GM12878 (cell line): Measurements from ENCODE around the gene SP8. TPM values are rescaled to one million over a fixed set of nuclear protein-coding genes. Genes with fewer than 3 reads are reported as not detected.

Experiments
- ATAC-seq: fragments of 200-7000 bp; cut with Tn5 transposase; 3 replicates; pipeline ENCODE4 v1.9.1; 2020; ENCODE audit warnings: mild to moderate bottlenecking, moderate library complexity
- BruUV-seq: library from RNA; stranded (reverse); fragments of 400-500 nt; replicated peaks from 2 replicates; lab custom pipeline; 2021; lab: Mats Ljungman, UMichigan
- CTCF ChIA-PET: fragments of 300-600 bp; sonication (Branson Sonifier 250); formaldehyde crosslinking; extraction: SDS; loops from one replicate; lab custom pipeline; 2021; ENCODE audit warnings: inconsistent platforms; lab: Yijun Ruan, JAX
- POLR2A ChIA-PET: fragments of 350-600 bp; formaldehyde crosslinking; extraction: SDS; loops from one replicate; lab custom pipeline; 2021; ENCODE audit warnings: inconsistent platforms; lab: Charles Lee
- RAD21 ChIA-PET: fragments of 300-600 bp; sonication (Branson Sonifier 250); formaldehyde crosslinking; loops from one replicate; lab custom pipeline; 2023; ENCODE audit warnings: antibody characterized with exemption; ENCODE audit not compliant: unreplicated experiment; lab: Charles Lee
- SMC1A ChIA-PET: fragments of 300-600 bp; sonication (Branson Sonifier 250); formaldehyde crosslinking; loops from one replicate; lab custom pipeline; 2023; ENCODE audit not compliant: unreplicated experiment, uncharacterized antibody; lab: Charles Lee
- DNase-seq: peaks from one replicate; pipeline ENCODE4 v3.0.0-alpha.2; 2011; ENCODE audit warnings: low read depth, low spot score
- FAIRE-seq: peaks from 3 replicates; lab custom pipeline; 2011; peaks lifted over from hg19 to GRCh38; lab: Jason Lieb, UNC
- H2AFZ ChIP-seq: 2 replicates; pipeline ENCODE4 v1.6.0; 2011; ENCODE audit warnings: low read depth, low read length, control low read depth; ENCODE audit not compliant: control insufficient read depth
- H3K27ac ChIP-seq: 2 replicates; pipeline ENCODE4 v1.5.1; 2011; ENCODE audit warnings: control low read depth; ENCODE audit not compliant: control insufficient read depth, insufficient read depth
- H3K27me3 ChIP-seq, 2 experiments: replicated peaks in 1 of 2; 2 replicates each; pipeline versions ENCODE4 v1.6.0 to v1.6.1; 2011; ENCODE audit warnings: low read length in 1 of 2; ENCODE audit not compliant: control insufficient read depth in 2 of 2, insufficient read depth in 2 of 2
- H3K36me3 ChIP-seq, 2 experiments: 2 replicates each; pipeline ENCODE4 v1.5.1; 2011; ENCODE audit warnings: low read length in 1 of 2; ENCODE audit not compliant: control insufficient read depth in 2 of 2, insufficient read depth in 2 of 2
- H3K4me1 ChIP-seq: 2 replicates; pipeline ENCODE4 v1.6.1; 2011; ENCODE audit warnings: mild to moderate bottlenecking, low read length, moderate library complexity, mixed read lengths; ENCODE audit not compliant: control insufficient read depth, insufficient read depth
- H3K4me2 ChIP-seq: 2 replicates; pipeline ENCODE4 v1.6.0; 2011; ENCODE audit warnings: control low read depth; ENCODE audit not compliant: control insufficient read depth, insufficient read depth
- H3K4me3 ChIP-seq: fragments of 200-600 bp; sonication (generic); 2 replicates; pipeline ENCODE4 v1.5.1; 2016
- H3K79me2 ChIP-seq: 2 replicates; pipeline ENCODE4 v1.6.0; 2011; ENCODE audit warnings: low read length; ENCODE audit not compliant: control insufficient read depth, insufficient read depth
- H3K9ac ChIP-seq: 2 replicates; pipeline ENCODE4 v1.8.0; 2011; ENCODE audit warnings: low read length, control low read depth, mixed read lengths; ENCODE audit not compliant: control insufficient read depth, insufficient read depth
- H3K9me3 ChIP-seq: replicated peaks from 3 replicates; pipeline ENCODE4 v1.5.1; 2011; ENCODE audit warnings: mild to moderate bottlenecking, low read length; ENCODE audit not compliant: control insufficient read depth, insufficient read depth
- H4K20me1 ChIP-seq: 2 replicates; pipeline ENCODE4 v1.6.0; 2011; ENCODE audit not compliant: control insufficient read depth, insufficient read depth
- ATF7 ChIP-seq: fragments of 450-650 bp; IDR thresholded peaks from 2 replicates; pipeline ENCODE4 v1.6.1; 2016; ENCODE audit warnings: low read depth, mild to moderate bottlenecking
- CEBPB ChIP-seq, 2 experiments: fragments of 150-350 bp in 1 of 2; IDR thresholded peaks; 2 replicates each; pipeline ENCODE4 v1.6.1; 2012 to 2014; ENCODE audit warnings: low read depth in 2 of 2, low read length in 2 of 2, borderline replicate concordance in 1 of 2, inconsistent platforms in 1 of 2
- CTCF ChIP-seq, 3 experiments: IDR thresholded peaks in 2 of 3; conservative IDR thresholded peaks in 1 of 3; 2 replicates each; pipeline ENCODE4 v1.5.1; 2011; ENCODE audit warnings: low read depth in 3 of 3, low read length in 3 of 3, mild to moderate bottlenecking in 3 of 3, control low read depth in 2 of 3, moderate library complexity in 2 of 3, inconsistent platforms in 1 of 3, mixed read lengths in 1 of 3; ENCODE audit not compliant: control insufficient read depth in 2 of 3, insufficient read depth in 1 of 3; ENCODE audit errors: extremely low read depth in 1 of 3
- E2F8 ChIP-seq: fragments of 450-650 bp; IDR thresholded peaks from 2 replicates; pipeline ENCODE4 v1.6.1; 2018; ENCODE audit warnings: mild to moderate bottlenecking, low read depth, moderate library complexity; ENCODE audit not compliant: partially characterized antibody
- EED ChIP-seq: sonication (generic); IDR thresholded peaks from 2 replicates; pipeline ENCODE4 v1.6.1; 2016; ENCODE audit warnings: antibody characterized with exemption, low read depth
- EP300 ChIP-seq, 2 experiments: fragments of 150-350 bp in 1 of 2; IDR thresholded peaks; 2 replicates each; pipeline ENCODE4 v1.6.1; 2011 to 2012; ENCODE audit warnings: low read depth in 2 of 2, low read length in 2 of 2, borderline replicate concordance in 1 of 2, improper control_type of control experiment in 1 of 2, inconsistent platforms in 1 of 2; ENCODE audit not compliant: control insufficient read depth in 1 of 2
- MYB ChIP-seq: fragments of 150-350 bp; IDR thresholded peaks from 2 replicates; pipeline ENCODE4 v1.6.1; 2014; ENCODE audit warnings: mild to moderate bottlenecking, low read depth, low read length, borderline replicate concordance
- RUNX3 ChIP-seq: IDR thresholded peaks from 2 replicates; pipeline ENCODE4 v1.6.1; 2012; ENCODE audit warnings: low read length, inconsistent platforms
- SRF ChIP-seq, 2 experiments: IDR thresholded peaks; 2 replicates each; pipeline ENCODE4 v1.6.1; 2011; ENCODE audit warnings: low read depth in 2 of 2, low read length in 2 of 2, mild to moderate bottlenecking in 1 of 2, moderate library complexity in 1 of 2
- ZBTB4 ChIP-seq: fragments of 450-650 bp; formaldehyde crosslinking; IDR thresholded peaks from 2 replicates; pipeline ENCODE4 v1.4.0; 2022; ENCODE audit warnings: mild to moderate bottlenecking, moderate library complexity
- ZNF24 ChIP-seq: fragments of 450-650 bp; IDR thresholded peaks from 2 replicates; pipeline ENCODE4 v1.6.1; 2017; ENCODE audit warnings: antibody characterized with exemption, mild to moderate bottlenecking
- ZSCAN29 ChIP-seq: fragments of 450-650 bp; IDR thresholded peaks from 2 replicates; pipeline ENCODE4 v1.6.1; 2017; ENCODE audit warnings: mild to moderate bottlenecking, moderate library complexity
- WGBS: methylation state at CpG from one replicate; pipeline ENCODE4 v1.1.6; 2016; ENCODE audit warnings: low lambda C conversion rate; ENCODE audit not compliant: insufficient replicate concordance, insufficient coverage; ENCODE audit errors: missing lambda C conversion rate; 5-methylcytosine and 5-hydroxymethylcytosine counted together
- in situ Hi-C: fragments of 300-500 bp; cut with MboI; formaldehyde crosslinking; loops from 9 replicates; pipeline ENCODE4 v1.14.3; 2018; ENCODE audit warnings: mixed read lengths
- intact Hi-C: fragments of 100-400 bp; cut with micrococcal nuclease; formaldehyde crosslinking; loops from one replicate; pipeline ENCODE4 v1.14.2; 2022; ENCODE audit not compliant: unreplicated experiment
- polyA plus RNA-seq, 11 experiments: library from polyadenylated mRNA; depleted of rRNA in 4 of 11; unstranded in 6 of 11; stranded (reverse) in 5 of 11; fragments of >200 nt; fragmentation: Nextera tagmentation in 4 of 11; fragmentation: Illumina TruSeq in 1 of 11; extraction: Ambion mirVana in 4 of 11; extraction: Trizol in 1 of 11; gene quantifications; 1 replicate in 1 of 11; 2 replicates in 10 of 11; pipeline versions ENCODE4 v1.2.1 to v1.2.3, GENCODE V29; 2011 to 2016; ENCODE audit warnings: inconsistent platforms in 2 of 11, missing spikeins in 2 of 11, low read depth in 1 of 11
- total RNA-seq, 4 experiments: library from RNA; depleted of rRNA in 3 of 4; stranded (reverse); fragments of >200 nt in 3 of 4; fragmentation: Illumina TruSeq in 1 of 4; extraction: Trizol in 1 of 4; gene quantifications; 2 replicates each; pipeline versions ENCODE4 v1.2.1 to v1.2.3, GENCODE V29; 2013 to 2021

SP8 gene
- total and polyA plus RNA-seq, 10 of the 15 experiments (the other 5 are each of a cell fraction or from before 2014, with no cell fraction given) = not detected

GRCh38 chr7:20737840-20738448 lies 48.7 kb downstream of the SP8 start (continued):
- no peak for TF ChIP-seq ZBTB4
- TF ChIP-seq ZSCAN29 = no peak
- TF ChIP-seq MYB = no peak
- TF ChIP-seq ATF7 = no peak
- no peak for TF ChIP-seq EP300 (IDR thresholded peaks at IDR 0.05; ENCODE audit: borderline replicate concordance in 1 of 2, control insufficient read depth in 1 of 2, low read depth in 2 of 2, low read length in 2 of 2)
- TF ChIP-seq, all 136 proteins: peak for 0

- Histone ChIP-seq H3K4me3 (no peak overlapping the region), H2AFZ (no peak overlapping the region), H3K4me2 (no peak overlapping the region), H3K79me2 (no peaks in the 10 kb centered on the region), H4K20me1 (no peaks in the 10 kb centered on the region), H3K27ac (no peak overlapping the region), H3K27me3 (no peaks in the 10 kb centered on the region; a peak in 1 of 4 replicates), H3K9me3 (no peaks in the 10 kb centered on the region), H3K9ac (no peak overlapping the region), H3K36me3 (no peaks in the 10 kb centered on the region), H3K4me1 (no peaks in the 10 kb centered on the region)
- RAD21 ChIA-PET = interaction anchor here (0.8 kb wide), 1 partner anchor 9 kb away, joined by 3 read pairs; no protein-coding TSS in a partner anchor
- no peak for FAIRE-seq
- CTCF ChIA-PET = no interaction called here
- no TSS peak for BruUV-seq
- ATAC-seq = no peak
- SMC1A ChIA-PET = no interaction called here
- 29% methylated on average over 4 of the region's 4 CpGs for WGBS
- in situ Hi-C loops (no loop called here), intact Hi-C loops (no loop called here)
- no peak for DNase-seq
- POLR2A ChIA-PET = no interaction called here
- TF ChIP-seq CTCF (IDR thresholded peaks at IDR 0.05 in 2 of 3, conservative IDR thresholded peaks at IDR 0.05 in 1 of 3; ENCODE audit: control insufficient read depth in 2 of 3, extremely low read depth in 1 of 3, insufficient read depth in 1 of 3, low read depth in 3 of 3, low read length in 3 of 3) (no peak), CEBPB (IDR thresholded peaks at IDR 0.05; ENCODE audit: borderline replicate concordance in 1 of 2, low read depth in 2 of 2, low read length in 2 of 2) (no peak), ZSCAN29 (no peak), RUNX3 (no peak), E2F8 (no peak), EED (no peak), SRF (IDR thresholded peaks at IDR 0.05; ENCODE audit: low read depth in 2 of 2, low read length in 2 of 2) (no peak), ZNF24 (no peak)
These were observed 51.2 kb downstream of the SP8 start for GRCh38 chr7:20735346-20736065.
